ENCODE data around the gene EDNRA.

GRCh38 chr4:147570616-147571015, 89.7 kb downstream of the EDNRA start:
- no peak for TF ChIP-seq CTCF (IDR thresholded peaks at IDR 0.05)
- no peak for TF ChIP-seq REST (IDR thresholded peaks at IDR 0.05; ENCODE audit: insufficient read depth in 1 of 2, low read depth in 2 of 2, low read length in 1 of 2)
- TF ChIP-seq POLR2AphosphoS5 (IDR thresholded peaks at IDR 0.05; ENCODE audit: low read depth, low read length): no peak
- no peak for TF ChIP-seq SIN3A (IDR thresholded peaks at IDR 0.05; ENCODE audit: borderline replicate concordance, insufficient read depth, low read depth, low read length)
- no peak for TF ChIP-seq TCF7L2 (IDR thresholded peaks at IDR 0.05; ENCODE audit: low read depth, low read length)
